Measurements from ENCODE around the gene RAPGEF3. TPM values are rescaled to one million over a fixed set of nuclear protein-coding genes. Genes with fewer than 3 reads are reported as not detected.

RAPGEF3 gene
- total and polyA plus RNA-seq, 2 of the 13 experiments (the other 11 are each of a cell fraction or from before 2014, with no cell fraction given): 0.07 TPM

GRCh38 chr12:47707905-47708543 lies 50.7 kb downstream of the RAPGEF3 start:
- TF ChIP-seq THAP11 (CRISPR knock-in tag; IDR thresholded peaks at IDR 0.05) (no peak), MXI1 (IDR thresholded peaks at IDR 0.05; ENCODE audit: borderline replicate concordance, low read depth, low read length) (no peak), EHMT2 (IDR thresholded peaks at IDR 0.05; ENCODE audit: borderline replicate concordance, low read depth, low read length) (no peak), ZNF281 (CRISPR knock-in tag; IDR thresholded peaks at IDR 0.05; ENCODE audit: borderline replicate concordance) (no peak), ZNF558 (CRISPR knock-in tag; IDR thresholded peaks at IDR 0.05; ENCODE audit: borderline replicate concordance) (no peak)
- no peaks in the 10 kb centered on the region for H4K20me1 ChIP-seq (ENCODE audit: insufficient read depth, low read length)
- H3K4me1 ChIP-seq (ENCODE audit: insufficient read depth, low read length): peaks cover 38% of the 10 kb centered on the region
- 76% methylated on average over 5 of the region's 5 CpGs for WGBS (ENCODE audit: low lambda C conversion rate)
- no peak overlapping the region for H3K4me3 ChIP-seq (replicated peaks in 1 of 3; ENCODE audit: insufficient read depth in 1 of 3, low read depth in 2 of 3, low read length in 3 of 3)
- no peak overlapping the region for H3K27ac ChIP-seq (ENCODE audit: extremely low read length, insufficient read depth, low read length)
- peaks cover 26% of the 10 kb centered on the region for H3K79me2 ChIP-seq (ENCODE audit: insufficient read depth, low read length)
- no TSS peak for BruUV-seq (replicated peaks)
- no peaks in the 10 kb centered on the region for H3K36me3 ChIP-seq (replicated peaks in 1 of 2; ENCODE audit: control insufficient read depth in 1 of 2, insufficient read depth in 2 of 2, low read length in 2 of 2)
- no peak overlapping the region for H2AFZ ChIP-seq (ENCODE audit: low read length)
- FAIRE-seq (no peak), DNase-seq (ENCODE audit: low spot score) (no peak), ATAC-seq (no peak)
- ChIA-PET CTCF (ENCODE audit: low intra/inter-chr PET ratio, low total read pairs) (no interaction called here), POLR2A (interaction anchor here (1.1 kb wide), 1 partner anchor 10 kb away, joined by 3 read pairs; no protein-coding TSS in a partner anchor)
- no peaks in the 10 kb centered on the region for H3K9me3 ChIP-seq (ENCODE audit: low read length)
- H3K4me2 ChIP-seq (ENCODE audit: low read depth, low read length): no peak overlapping the region
- no peaks in the 10 kb centered on the region; a peak in 1 of 5 replicates for H3K27me3 ChIP-seq (ENCODE audit: control insufficient read depth in 1 of 2, insufficient read depth in 2 of 2, low read length in 2 of 2)
- H3K9ac ChIP-seq (ENCODE audit: insufficient read depth, low read depth, low read length): no peak overlapping the region
- in situ Hi-C loops (cut with HindIII; ENCODE audit: extremely low pct_ligation_motif_present, low pct_unique_long_range_greater_than_20kb) (no loop called here), intact Hi-C loops (cut with micrococcal nuclease; ENCODE audit: unreplicated experiment) (no loop called here)
